Keratinocyte (primary cell): ENCODE data around the gene NF1. TPM values are rescaled to one million over a fixed set of nuclear protein-coding genes. Genes with fewer than 3 reads are reported as not detected.

Experiments used
- DNase-seq: peaks from one replicate; pipeline ENCODE4 v3.0.0-alpha.2; 2011; ENCODE audit warnings: low read depth, missing footprints, low spot score
- FAIRE-seq: peaks from 2 replicates; lab custom pipeline; 2011; peaks lifted over from hg19 to GRCh38; lab: Jason Lieb, UNC
- H2AFZ ChIP-seq: 2 replicates; pipeline ENCODE4 v1.6.0; 2012; ENCODE audit warnings: low read length, control low read depth, inconsistent platforms; ENCODE audit not compliant: control insufficient read depth
- H3K27ac ChIP-seq: 2 replicates; pipeline ENCODE4 v1.5.1; 2011; ENCODE audit warnings: low read length; ENCODE audit not compliant: control insufficient read depth, insufficient read depth
- H3K27me3 ChIP-seq: 3 replicates; pipeline ENCODE4 v1.6.0; 2011; ENCODE audit warnings: low read length; ENCODE audit not compliant: control insufficient read depth, insufficient read depth; ENCODE audit errors: extremely low read depth
- H3K36me3 ChIP-seq, 2 experiments: 2 replicates in 1 of 2; 3 replicates in 1 of 2; pipeline ENCODE4 v1.5.1; 2011; ENCODE audit warnings: low read length in 2 of 2, mild to moderate bottlenecking in 1 of 2; ENCODE audit not compliant: control insufficient read depth in 2 of 2, insufficient read depth in 2 of 2; ENCODE audit errors: extremely low read depth in 1 of 2
- H3K4me1 ChIP-seq: 3 replicates; pipeline ENCODE4 v1.5.1; 2011; ENCODE audit warnings: low read length; ENCODE audit not compliant: control insufficient read depth, insufficient read depth; ENCODE audit errors: extremely low read depth
- H3K4me2 ChIP-seq: 3 replicates; pipeline ENCODE4 v1.6.0; 2011; ENCODE audit warnings: low read depth, low read length; ENCODE audit not compliant: control insufficient read depth, insufficient read depth; ENCODE audit errors: extremely low read depth
- H3K4me3 ChIP-seq, 3 experiments: fragments of 200-600 bp in 1 of 3; sonication (generic) in 1 of 3; 2 replicates in 2 of 3; 3 replicates in 1 of 3; pipeline ENCODE4 v1.5.1; 2011 to 2016; ENCODE audit warnings: low read length in 3 of 3, mild to moderate bottlenecking in 3 of 3, control low read depth in 2 of 3, inconsistent platforms in 1 of 3, low read depth in 1 of 3, mixed read lengths in 1 of 3, mixed run types in 1 of 3, moderate library complexity in 1 of 3; ENCODE audit not compliant: control insufficient read depth in 2 of 3, insufficient read depth in 2 of 3; ENCODE audit errors: extremely low read depth in 1 of 3
- H3K79me2 ChIP-seq: 2 replicates; pipeline ENCODE4 v1.6.0; 2012; ENCODE audit warnings: low read length; ENCODE audit not compliant: control insufficient read depth, insufficient read depth
- H3K9ac ChIP-seq: 3 replicates; pipeline ENCODE4 v1.6.0; 2011; ENCODE audit warnings: low read length; ENCODE audit not compliant: control insufficient read depth, insufficient read depth; ENCODE audit errors: extremely low read depth
- H3K9me1 ChIP-seq: 3 replicates; pipeline ENCODE4 v1.6.0; 2011; ENCODE audit warnings: low read length; ENCODE audit not compliant: control insufficient read depth, insufficient read depth; ENCODE audit errors: extremely low read depth
- H3K9me3 ChIP-seq: 2 replicates; pipeline ENCODE4 v1.5.1; 2012; ENCODE audit warnings: low read depth, low read length; ENCODE audit not compliant: control insufficient read depth
- H4K20me1 ChIP-seq: 3 replicates; pipeline ENCODE4 v1.6.0; 2011; ENCODE audit warnings: low read length; ENCODE audit not compliant: control insufficient read depth, insufficient read depth; ENCODE audit errors: extremely low read depth
- CTCF ChIP-seq, 3 experiments: IDR thresholded peaks in 1 of 3; conservative IDR thresholded peaks in 1 of 3; optimal IDR thresholded peaks in 1 of 3; 2 replicates in 2 of 3; 3 replicates in 1 of 3; pipeline versions ENCODE3 to v1.5.1; 2011; ENCODE audit warnings: low read length in 3 of 3, mild to moderate bottlenecking in 3 of 3, moderate library complexity in 2 of 3, control low read depth in 1 of 3, inconsistent platforms in 1 of 3; ENCODE audit not compliant: insufficient read depth in 2 of 3; ENCODE audit errors: extremely low read depth in 1 of 3
- EZH2 ChIP-seq: IDR thresholded peaks from one replicate; pipeline ENCODE4 v1.6.1; 2012; ENCODE audit warnings: inconsistent platforms, mild to moderate bottlenecking, low read length, moderate library complexity
- dilution Hi-C: fragments of 300-500 bp; cut with MboI; formaldehyde crosslinking; loops from one replicate; pipeline ENCODE4 v1.7.0; 2020; ENCODE audit warnings: low sequenced_read_pairs; ENCODE audit not compliant: extremely low pct_ligation_motif_present
- polyA plus RNA-seq, 5 experiments: library from polyadenylated mRNA; depleted of rRNA in 3 of 5; stranded (reverse) in 3 of 5; stranded (forward) in 1 of 5; unstranded in 1 of 5; fragments of >200 nt; gene quantifications; 1 replicate in 1 of 5; 2 replicates in 3 of 5; 3 replicates in 1 of 5; pipeline versions ENCODE4 v1.2.1 to v1.2.3, GENCODE V29; 2011 to 2012; ENCODE audit warnings: missing spikeins in 2 of 5, low read depth in 1 of 5, low replicate concordance in 1 of 5

Gene NF1
- polyA plus RNA-seq, 1 donor (not counting 4 experiments of a cell fraction or from before 2014, with no cell fraction given), result 26.7 TPM

- no peaks in the 10 kb centered on the region for H4K20me1 ChIP-seq
- dilution Hi-C loops, result no loop called here
- H3K36me3 ChIP-seq, result no peaks in the 10 kb centered on the region
These were observed 313.8 kb downstream of the NF1 start for GRCh38 chr17:31408586-31408985.

DNA sequence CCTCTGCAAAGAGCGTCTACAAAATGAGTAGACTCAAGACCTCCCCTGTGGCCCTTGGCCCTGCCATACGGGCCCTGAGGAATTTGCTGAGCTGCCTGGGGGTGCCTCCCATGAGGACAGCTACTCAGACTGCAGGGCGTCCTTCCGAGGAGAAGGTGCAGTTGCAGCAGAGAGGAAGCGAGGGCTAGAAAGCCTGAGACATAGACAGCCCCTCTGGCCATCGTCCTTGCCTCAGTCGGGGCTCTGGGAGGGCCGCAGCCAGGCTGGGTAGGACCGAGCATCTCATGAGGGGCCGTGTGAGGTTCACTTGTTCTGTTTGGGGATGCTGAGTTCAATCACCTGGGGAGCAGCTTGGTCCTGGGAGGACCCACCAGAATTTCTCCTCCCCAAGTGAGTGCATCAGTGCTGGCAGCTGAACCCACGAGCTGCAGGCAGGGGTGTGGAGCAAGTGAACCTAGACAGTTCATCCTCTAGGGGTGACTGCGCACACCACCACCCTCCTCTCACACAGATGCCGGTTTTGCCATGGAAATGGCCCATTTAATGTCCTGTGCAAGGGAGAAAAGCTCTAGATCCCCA is 317.0 kb downstream of the NF1 start:
- dilution Hi-C loops, result no loop called here
- H3K27me3 ChIP-seq, result peaks cover 21% of the 10 kb centered on the region
- no peaks in the 10 kb centered on the region for H3K36me3 ChIP-seq
- no peaks in the 10 kb centered on the region for H3K9me3 ChIP-seq
- H3K9ac ChIP-seq, result no peak overlapping the region
- H3K4me1 ChIP-seq, result no peaks in the 10 kb centered on the region
- no peak overlapping the region for H3K27ac ChIP-seq
- no peaks in the 10 kb centered on the region for H3K9me1 ChIP-seq
- no peak overlapping the region for H3K4me2 ChIP-seq
- no peaks in the 10 kb centered on the region for H4K20me1 ChIP-seq
- TF ChIP-seq CTCF (optimal IDR thresholded peaks at IDR 0.05 in 1 of 3, IDR thresholded peaks at IDR 0.05 in 1 of 3, conservative IDR thresholded peaks at IDR 0.05 in 1 of 3; ENCODE audit: extremely low read depth in 1 of 3, insufficient read depth in 2 of 3, low read length in 3 of 3) (no peak), EZH2 (no peak)
- H3K4me3 ChIP-seq, result no peak overlapping the region
- no peak for FAIRE-seq
- DNase-seq, result no peak
- no peaks in the 10 kb centered on the region for H3K79me2 ChIP-seq
- H2AFZ ChIP-seq, result no peak overlapping the region

More at GRCh38 chr17:31408586-31408985, 313.8 kb downstream of the NF1 start:
- Histone ChIP-seq H3K9ac (no peak overlapping the region), H3K9me1 (no peaks in the 10 kb centered on the region), H3K4me3 (no peak overlapping the region), H3K27ac (no peak overlapping the region), H3K9me3 (no peaks in the 10 kb centered on the region), H3K79me2 (no peaks in the 10 kb centered on the region), H3K27me3 (peaks cover 21% of the 10 kb centered on the region), H3K4me2 (no peak overlapping the region), H3K4me1 (no peaks in the 10 kb centered on the region), H2AFZ (no peak overlapping the region)
- TF ChIP-seq CTCF (optimal IDR thresholded peaks at IDR 0.05 in 1 of 3, IDR thresholded peaks at IDR 0.05 in 1 of 3, conservative IDR thresholded peaks at IDR 0.05 in 1 of 3; ENCODE audit: extremely low read depth in 1 of 3, insufficient read depth in 2 of 3, low read length in 3 of 3) (no peak), EZH2 (no peak)
- FAIRE-seq (no peak), DNase-seq (no peak)
